K562 (cell line): ENCODE measurements around the gene USHBP1. TPM values are rescaled to one million over a fixed set of nuclear protein-coding genes. Genes with fewer than 3 reads are reported as not detected.
A peak's percentile ranks its signal among the peaks of the same experiment; 100 is the strongest.

Source experiments
- ETS1 ChIP-seq: conservative IDR thresholded peaks from 2 replicates; pipeline ENCODE4 v1.6.1; 2011; ENCODE audit warnings: low read depth, mild to moderate bottlenecking, low read length; ENCODE audit not compliant: control insufficient read depth
- HMGN3 ChIP-seq: IDR thresholded peaks from 2 replicates; pipeline ENCODE4 v1.6.1; 2011; ENCODE audit warnings: borderline replicate concordance, low read depth, mild to moderate bottlenecking, mixed read lengths, low read length; ENCODE audit not compliant: insufficient read length; ENCODE audit errors: extremely low read depth
- KDM5B ChIP-seq: fragments of 200-600 bp; sonication (generic); IDR thresholded peaks from 2 replicates; pipeline ENCODE4 v1.6.1; 2012; ENCODE audit warnings: low read depth, mild to moderate bottlenecking, moderate library complexity, low read length, control low read depth, inconsistent platforms; ENCODE audit not compliant: insufficient replicate concordance
- L3MBTL2 ChIP-seq: fragments of 450-650 bp; IDR thresholded peaks from 2 replicates; pipeline ENCODE4 v1.6.1; 2016; ENCODE audit warnings: mild to moderate bottlenecking, moderate library complexity
- MAX ChIP-seq: sonication (generic); formaldehyde crosslinking; IDR thresholded peaks from 2 replicates; pipeline ENCODE4 v1.9.0; 2022; ENCODE audit warnings: mild to moderate bottlenecking, missing genetic modification reagents
- NFE2L1 ChIP-seq: fragments of 450-650 bp; IDR thresholded peaks from 2 replicates; pipeline ENCODE4 v1.6.1; 2016; ENCODE audit warnings: missing genetic modification characterization, low read depth, mild to moderate bottlenecking, missing compliant biosample characterization, moderate library complexity, borderline replicate concordance
- PHF21A ChIP-seq: fragments of 450-650 bp; IDR thresholded peaks from 2 replicates; pipeline ENCODE4 v1.6.1; 2017; ENCODE audit warnings: low read depth, borderline replicate concordance
- PURB ChIP-seq: sonication (generic); formaldehyde crosslinking; IDR thresholded peaks from 2 replicates; pipeline ENCODE4 v1.9.0; 2021; ENCODE audit warnings: low read depth, mild to moderate bottlenecking, missing genetic modification reagents
- RBM15 ChIP-seq: fragments of 200-400 bp; formaldehyde crosslinking; IDR thresholded peaks from 2 replicates; pipeline ENCODE4 v1.6.1; 2018; ENCODE audit warnings: mild to moderate bottlenecking, low read length, moderate library complexity; ENCODE audit not compliant: insufficient read depth
- RNF219 ChIP-seq: fragments of 250-450 bp; sonication (Bioruptor Pico); IDR thresholded peaks from 2 replicates; pipeline ENCODE4 v1.5.0; 2022; ENCODE audit warnings: mild to moderate bottlenecking
- SIRT6 ChIP-seq: IDR thresholded peaks from one replicate; pipeline ENCODE4 v1.6.1; 2012; ENCODE audit warnings: low read depth, mild to moderate bottlenecking, control low read depth, inconsistent platforms, low read length, moderate library complexity
- SMARCA4 ChIP-seq: fragments of 450-650 bp; IDR thresholded peaks from 2 replicates; pipeline ENCODE4 v1.6.1; 2016
- SOX6 ChIP-seq: fragments of 450-650 bp; IDR thresholded peaks from 2 replicates; pipeline ENCODE4 v1.6.1; 2014; ENCODE audit warnings: mild to moderate bottlenecking
- SRSF3 ChIP-seq: fragments of 200-400 bp; formaldehyde crosslinking; IDR thresholded peaks from 2 replicates; pipeline ENCODE4 v1.6.1; 2016; ENCODE audit warnings: mild to moderate bottlenecking, low read length, moderate library complexity; ENCODE audit not compliant: insufficient read depth
- THRAP3 ChIP-seq: fragments of 450-650 bp; IDR thresholded peaks from 2 replicates; pipeline ENCODE4 v1.6.1; 2016; ENCODE audit warnings: mild to moderate bottlenecking, inconsistent platforms, borderline replicate concordance
- ZBTB2 ChIP-seq: fragments of 450-650 bp; IDR thresholded peaks from 2 replicates; pipeline ENCODE4 v1.6.1; 2016; ENCODE audit warnings: antibody characterized with exemption
- ZFP91 ChIP-seq: sonication (generic); formaldehyde crosslinking; IDR thresholded peaks from 2 replicates; pipeline ENCODE4 v1.8.0; 2022; ENCODE audit warnings: mild to moderate bottlenecking, missing genetic modification reagents
- ZNF445 ChIP-seq: fragments of 250-450 bp; sonication (Bioruptor Pico); IDR thresholded peaks from 2 replicates; pipeline ENCODE4 v1.4.0; 2020; ENCODE audit warnings: low read depth, mild to moderate bottlenecking, moderate library complexity
- ZNF655 ChIP-seq: fragments of 250-450 bp; sonication (Bioruptor Pico); IDR thresholded peaks from 2 replicates; pipeline ENCODE4 v1.5.0; 2021
- ZNF780A ChIP-seq: fragments of 250-450 bp; sonication (Bioruptor Pico); IDR thresholded peaks from 2 replicates; pipeline ENCODE4 v1.5.0; 2021; ENCODE audit warnings: mild to moderate bottlenecking
- polyA plus RNA-seq, 8 experiments: library from polyadenylated mRNA; depleted of rRNA in 4 of 8; stranded (reverse) in 5 of 8; unstranded in 3 of 8; fragments of >200 nt; fragmentation: Nextera tagmentation in 2 of 8; fragmentation: Illumina TruSeq in 1 of 8; extraction: Ambion mirVana in 2 of 8; extraction: Trizol in 1 of 8; gene quantifications; 2 replicates each; pipeline versions ENCODE4 v1.2.1 to v1.2.3, GENCODE V29; 2011 to 2014; ENCODE audit warnings: inconsistent platforms in 1 of 8, missing spikeins in 1 of 8
- total RNA-seq, 7 experiments: library from RNA; depleted of rRNA in 6 of 7; stranded (reverse); fragments of >200 nt in 6 of 7; fragmentation: Illumina TruSeq in 2 of 7; extraction: Trizol in 2 of 7; gene quantifications; 2 replicates each; pipeline versions ENCODE4 v1.2.1 to v1.2.3, GENCODE V29; 2011 to 2021; ENCODE audit warnings: low replicate concordance in 1 of 7

The USHBP1 gene
- total and polyA plus RNA-seq, 9 of the 15 experiments (the other 6 are each of a cell fraction or from before 2014, with no cell fraction given), result 0.03 to 0.10 (median 0.05) TPM; not detected in 5

GRCh38 chr19:17227798-17228367 is 36.7 kb downstream of the USHBP1 start (continued):
- TF ChIP-seq ZNF655 (CRISPR knock-in tag) (no peak), ZFP91 (CRISPR knock-in tag) (no peak), NFE2L1 (tag) (no peak), PURB (CRISPR knock-in tag) (no peak), SRSF3 (no peak), SMARCA4 (no peak), THRAP3 (no peak), RNF219 (CRISPR knock-in tag) (no peak), HMGN3 (no peak), ZBTB2 (no peak), SIRT6 (no peak), KDM5B (no peak), SOX6 (no peak), MAX (peak; percentile 57; the same call in 1 of the 2 replicates), ZNF780A (CRISPR knock-in tag) (no peak), PHF21A (0 out of 2 replicates have a peak, but pooled peaks have one; percentile 14), ETS1 (no peak), RBM15 (no peak), ZNF445 (CRISPR knock-in tag) (no peak), L3MBTL2 (peak; percentile 26; the same call in 1 of the 2 replicates)
